SH-SY5Y (cell line): Measurements from ENCODE around the gene CDCA8.

Experiments
- GATA2 ChIP-seq: IDR thresholded peaks from 2 replicates; pipeline ENCODE4 v1.6.1; 2011; ENCODE audit warnings: mild to moderate bottlenecking, low read depth, low read length
- GATA3 ChIP-seq: IDR thresholded peaks from 2 replicates; pipeline ENCODE4 v1.6.1; 2011; ENCODE audit warnings: low read depth, mild to moderate bottlenecking, low read length, moderate library complexity

The CDCA8 gene

DNA sequence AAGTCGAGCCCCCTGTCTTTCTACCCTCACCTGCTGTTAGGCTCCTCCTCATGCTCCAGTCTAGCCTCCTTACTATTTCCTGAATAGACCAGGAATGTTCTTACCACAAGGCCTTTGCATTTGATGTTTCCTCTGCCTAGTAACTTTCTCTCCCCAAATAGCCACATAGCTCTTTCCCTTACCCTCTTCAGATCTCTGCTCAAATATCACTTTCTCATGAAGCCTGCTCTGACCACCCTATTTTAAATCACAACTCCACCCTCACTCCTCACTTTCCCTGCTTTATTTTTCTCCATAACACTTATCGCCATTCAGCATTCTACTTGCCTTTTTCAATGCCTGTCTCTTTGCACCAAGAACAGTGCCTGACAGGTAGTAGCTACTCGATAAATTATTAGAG is 6.6 kb upstream of the CDCA8 start:
- TF ChIP-seq GATA3 (no peak), GATA2 (no peak)

DNA sequence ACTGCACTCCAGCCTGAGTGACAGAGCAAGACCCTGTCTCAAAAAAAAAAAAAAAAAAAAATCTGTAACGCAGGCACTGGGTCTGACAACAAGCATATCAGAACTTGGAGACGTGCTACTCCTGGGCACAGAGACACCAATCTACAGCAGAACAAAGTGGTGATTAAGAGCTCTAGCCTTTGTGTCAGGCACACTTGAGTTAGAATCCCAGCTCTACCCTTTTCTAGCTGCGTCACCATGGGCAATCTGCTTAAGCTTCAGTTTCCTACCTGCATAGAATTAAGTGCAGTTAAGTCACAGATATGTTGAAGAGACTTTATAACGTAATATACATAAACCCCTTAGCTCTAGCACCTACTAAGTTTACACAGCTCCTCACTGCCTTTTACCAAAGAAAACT is 3.4 kb upstream of the CDCA8 start:
- no peak for TF ChIP-seq GATA3
- no peak for TF ChIP-seq GATA2

DNA sequence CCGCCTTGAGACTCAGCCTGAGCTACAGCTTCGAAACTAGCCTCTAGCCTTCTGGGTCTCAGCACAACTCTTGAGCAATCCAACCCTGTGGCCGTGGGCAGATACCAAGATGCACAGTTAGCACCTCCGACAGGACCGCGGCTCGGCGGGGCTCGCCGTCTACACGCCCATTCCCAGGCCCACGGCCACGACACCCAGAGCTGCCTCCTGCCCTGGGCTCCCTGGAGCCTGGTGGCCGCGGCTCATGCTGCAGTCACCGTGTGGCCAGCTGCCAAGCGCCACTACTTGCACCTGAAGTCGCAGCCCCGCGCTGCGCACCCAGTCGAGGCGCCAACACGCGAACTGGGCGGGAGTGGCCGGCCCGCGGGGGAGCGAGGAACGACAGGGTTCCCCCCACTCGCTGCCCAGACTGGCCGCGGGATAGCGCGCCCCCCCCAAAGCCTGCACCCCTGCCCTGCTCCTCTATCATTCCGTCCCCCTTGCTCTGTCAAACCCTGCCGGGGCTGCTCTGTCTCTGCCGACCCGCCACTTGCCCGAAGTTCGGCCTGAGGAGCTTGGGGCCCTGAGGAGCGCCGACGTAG is 729 bp upstream of the CDCA8 start:
- TF ChIP-seq GATA2 (no peak), GATA3 (no peak)

DNA sequence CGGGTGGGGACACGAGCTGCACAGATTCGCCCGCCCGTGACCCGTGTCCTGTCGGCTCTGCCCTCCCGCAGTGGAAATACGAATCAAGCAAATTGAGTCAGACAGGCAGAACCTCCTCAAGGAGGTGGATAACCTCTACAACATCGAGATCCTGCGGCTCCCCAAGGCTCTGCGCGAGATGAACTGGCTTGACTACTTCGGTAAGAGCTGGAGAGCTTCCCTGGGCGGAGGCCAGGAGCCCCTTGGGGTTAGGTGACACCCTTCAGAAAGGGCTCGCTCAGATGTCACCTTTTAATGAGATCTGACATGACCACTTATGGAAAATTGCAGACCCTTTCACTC is 489 bp downstream of the CDCA8 start:
- TF ChIP-seq GATA3: no peak
- no peak for TF ChIP-seq GATA2

DNA sequence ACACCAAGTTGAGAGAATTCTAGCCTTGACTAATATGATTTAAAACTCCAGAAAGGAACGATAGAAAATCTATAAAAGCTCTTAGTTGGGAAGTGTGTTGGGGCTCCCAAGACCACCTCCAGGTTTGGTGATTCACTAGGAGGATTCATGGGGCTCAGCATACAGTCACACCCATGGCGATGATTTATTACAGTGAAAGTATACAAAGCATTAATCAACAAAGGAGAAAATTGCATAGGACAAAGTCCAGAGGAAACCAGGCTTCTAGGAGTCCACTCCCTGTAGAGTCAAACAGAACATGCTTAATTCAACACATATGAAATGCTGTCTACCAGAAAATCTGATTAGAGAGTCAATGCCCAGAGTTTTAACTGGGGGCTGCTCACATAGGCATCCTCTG is 4.8 kb downstream of the CDCA8 start:
- TF ChIP-seq GATA3 (no peak), GATA2 (no peak)

DNA sequence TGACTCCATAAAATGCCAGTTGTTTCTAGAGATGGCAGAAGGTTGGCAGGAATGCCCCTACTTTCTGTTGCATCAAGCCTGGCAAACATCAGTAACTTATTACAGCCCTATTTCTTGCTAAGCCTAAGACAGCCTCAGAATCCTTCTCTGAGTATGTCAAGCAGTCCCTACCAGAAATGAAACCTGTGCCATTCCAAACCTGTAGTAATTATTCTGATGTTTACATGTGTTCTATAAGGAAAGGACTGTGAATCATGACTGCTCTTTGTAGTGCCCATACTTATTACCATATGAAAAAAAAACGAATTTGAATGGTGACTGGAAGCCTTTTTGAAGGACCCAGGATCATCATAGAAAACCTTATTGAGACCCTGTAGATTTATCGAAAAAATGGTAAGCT is 5.4 kb downstream of the CDCA8 start:
- TF ChIP-seq GATA2: no peak
- no peak for TF ChIP-seq GATA3

DNA sequence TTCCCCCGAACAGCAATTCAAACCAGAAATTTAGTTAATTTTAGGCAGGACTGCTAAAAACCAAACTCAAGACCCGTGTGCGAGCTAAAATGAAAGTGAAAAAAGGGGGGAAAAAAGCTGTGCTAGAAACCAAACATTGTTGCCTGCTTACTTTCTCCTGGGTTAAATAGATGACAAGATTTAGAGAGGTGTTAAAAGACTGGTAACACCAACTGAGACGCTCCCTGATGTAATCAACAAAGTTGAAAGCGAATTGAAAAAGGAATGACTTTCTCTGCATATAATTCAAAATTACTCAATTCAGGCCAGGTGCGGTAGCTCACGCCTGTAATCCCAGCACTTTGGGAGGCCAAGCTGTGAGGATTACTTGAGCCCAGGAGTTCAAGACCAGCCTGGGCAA is 6.8 kb downstream of the CDCA8 start:
- TF ChIP-seq GATA2 (no peak), GATA3 (no peak)

DNA sequence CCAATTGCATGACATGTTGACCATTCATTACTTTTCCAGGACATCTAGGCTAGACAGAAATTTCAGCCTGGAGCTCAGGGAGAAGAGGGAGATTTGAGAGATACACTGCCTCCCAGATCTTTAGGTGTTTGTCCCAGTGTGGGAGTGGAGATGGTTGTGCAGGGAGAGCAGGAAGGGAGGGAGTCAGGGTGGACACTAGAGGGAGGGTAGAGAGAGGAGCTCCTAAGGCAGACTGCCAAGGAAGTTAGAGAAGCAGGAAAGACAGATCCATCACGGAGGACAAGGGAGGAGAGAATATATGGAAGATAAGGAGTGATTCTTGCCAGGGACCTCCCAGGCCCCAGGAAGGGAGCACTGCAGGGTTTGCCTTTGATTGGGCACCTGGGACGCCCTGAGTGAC is 8.7 kb downstream of the CDCA8 start:
- TF ChIP-seq GATA3: no peak
- no peak for TF ChIP-seq GATA2

DNA sequence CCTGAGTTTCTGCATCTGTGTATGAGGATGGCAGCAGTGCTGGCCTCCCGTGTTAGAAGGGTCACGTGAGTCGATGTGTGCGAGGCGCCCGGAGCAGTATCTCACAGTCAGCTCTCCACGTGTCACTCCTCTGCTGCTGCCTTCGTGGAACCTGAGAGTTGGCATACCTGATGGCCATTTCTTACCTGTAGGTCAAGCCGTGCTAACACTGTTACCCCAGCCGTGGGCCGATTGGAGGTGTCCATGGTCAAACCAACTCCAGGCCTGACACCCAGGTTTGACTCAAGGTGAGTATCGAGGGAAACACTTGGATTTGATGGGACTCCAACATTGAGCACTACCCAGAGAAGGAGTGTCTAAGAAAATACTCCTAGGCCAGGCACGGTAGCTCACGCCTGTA is 10.7 kb downstream of the CDCA8 start:
- no peak for TF ChIP-seq GATA3
- no peak for TF ChIP-seq GATA2

DNA sequence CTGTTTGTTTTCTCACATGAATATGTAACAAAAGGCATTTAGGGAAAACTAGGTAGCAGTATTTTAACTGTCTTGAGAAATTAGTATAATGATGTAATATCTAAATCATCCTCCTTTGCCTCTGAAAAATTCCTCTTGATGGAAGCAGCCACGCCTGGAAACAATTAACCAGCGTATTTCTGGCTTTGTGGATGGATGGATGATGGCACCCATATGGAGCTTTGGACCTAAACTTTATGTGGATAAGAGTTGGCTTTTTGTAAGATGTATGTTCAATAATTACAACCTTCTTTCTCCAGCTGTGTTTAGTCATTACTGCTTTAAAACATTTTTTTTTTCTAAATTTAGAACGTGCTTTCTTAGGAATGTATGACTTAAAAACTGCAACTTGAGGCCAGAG is 12.7 kb downstream of the CDCA8 start:
- no peak for TF ChIP-seq GATA2
- no peak for TF ChIP-seq GATA3

DNA sequence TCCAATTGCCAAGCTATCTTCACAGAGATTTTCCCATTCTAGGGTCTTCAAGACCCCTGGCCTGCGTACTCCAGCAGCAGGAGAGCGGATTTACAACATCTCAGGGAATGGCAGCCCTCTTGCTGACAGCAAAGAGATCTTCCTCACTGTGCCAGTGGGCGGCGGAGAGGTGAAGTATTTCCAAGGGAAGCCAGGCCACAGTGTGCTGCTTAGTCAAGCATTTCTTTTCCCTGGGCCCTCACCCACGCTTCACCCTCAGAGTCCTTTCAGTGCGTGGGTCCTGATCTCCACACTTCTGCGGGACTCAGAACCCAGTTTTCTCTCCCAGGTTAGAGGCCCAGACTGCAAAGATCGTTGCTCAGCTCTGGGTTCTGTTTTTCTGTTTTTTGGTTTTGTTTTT is 13.1 kb downstream of the CDCA8 start:
- no peak for TF ChIP-seq GATA2
- no peak for TF ChIP-seq GATA3

DNA sequence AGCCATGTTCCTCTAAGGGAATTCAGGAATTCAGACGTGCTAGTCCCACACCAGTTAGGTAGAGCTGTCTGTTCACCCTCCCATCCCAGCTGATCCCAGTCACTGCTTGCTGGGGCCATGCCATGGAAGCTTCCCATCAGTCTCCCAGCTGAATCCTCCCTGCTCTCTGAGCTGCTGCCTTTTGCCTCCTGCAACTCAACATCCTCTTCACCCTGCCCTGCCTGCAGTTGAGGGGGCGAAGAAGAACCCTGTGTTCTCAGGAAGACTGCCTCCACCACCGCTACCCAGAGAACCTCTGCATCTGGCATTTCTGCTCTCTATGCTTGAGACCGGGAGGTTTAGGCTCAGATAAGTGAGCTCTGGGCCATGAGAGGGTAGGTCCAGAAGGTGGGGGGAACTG is 16.2 kb downstream of the CDCA8 start:
- TF ChIP-seq GATA3 (no peak), GATA2 (no peak)

DNA sequence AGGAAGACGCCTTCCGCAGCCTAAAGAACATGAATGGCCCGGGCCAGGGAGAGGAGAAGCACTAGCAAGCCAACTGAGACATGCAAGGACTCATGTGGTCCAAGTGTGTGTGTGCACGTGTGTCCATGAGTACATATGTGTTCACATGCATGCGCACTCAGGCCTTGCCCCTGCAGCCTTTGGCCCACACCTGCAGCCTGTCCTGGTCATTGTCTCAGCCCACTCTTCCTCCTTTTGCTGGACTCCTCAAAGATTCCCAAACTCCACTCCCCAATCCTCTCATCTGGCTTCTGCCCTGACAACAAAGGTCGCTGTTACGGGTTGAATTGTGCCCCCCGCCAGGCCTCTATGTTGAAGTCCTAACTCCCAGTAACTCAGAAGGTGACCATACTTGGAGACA is 21.9 kb downstream of the CDCA8 start:
- TF ChIP-seq GATA2: no peak
- TF ChIP-seq GATA3: no peak

DNA sequence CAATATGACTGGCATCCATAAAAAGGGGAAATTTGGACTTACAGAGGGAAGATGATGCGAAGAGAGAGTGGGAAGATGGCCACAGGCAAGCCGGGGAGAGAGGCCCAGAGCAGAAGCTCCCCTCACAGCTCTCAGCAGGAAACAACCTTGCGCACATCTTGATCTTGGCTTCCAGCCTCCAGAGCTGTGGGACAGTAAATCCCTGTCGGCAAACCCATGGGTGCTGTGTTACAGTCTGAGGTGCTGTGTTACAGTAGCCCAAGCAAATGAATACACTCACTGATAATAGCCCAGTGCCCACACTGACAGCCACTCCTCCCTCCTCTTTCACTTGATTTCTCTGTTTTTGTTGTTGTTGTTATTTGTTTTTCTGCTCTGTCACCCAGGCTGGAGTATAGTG is 22.4 kb downstream of the CDCA8 start:
- TF ChIP-seq GATA3 (no peak), GATA2 (no peak)

DNA sequence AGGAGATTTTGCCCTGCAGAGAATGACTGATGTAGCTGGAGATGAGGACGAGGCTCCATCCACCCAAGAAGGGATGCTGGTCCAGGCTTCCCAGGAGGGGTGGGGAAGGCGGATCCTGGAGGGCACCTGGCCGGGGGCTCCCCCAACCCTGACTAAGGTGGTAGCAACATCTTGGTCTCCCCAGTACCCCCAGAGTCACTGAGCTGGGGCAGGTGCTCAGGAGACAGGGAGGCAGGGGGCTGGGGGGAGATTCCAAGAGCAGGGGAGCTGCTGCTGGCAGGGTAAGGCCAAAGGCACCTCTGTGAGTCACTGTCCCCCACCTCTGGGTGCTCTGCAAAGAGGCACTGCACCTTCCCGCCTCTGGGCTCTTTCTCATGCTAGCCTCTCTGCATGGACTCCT is 24.0 kb downstream of the CDCA8 start:
- TF ChIP-seq GATA2 (no peak), GATA3 (no peak)

DNA sequence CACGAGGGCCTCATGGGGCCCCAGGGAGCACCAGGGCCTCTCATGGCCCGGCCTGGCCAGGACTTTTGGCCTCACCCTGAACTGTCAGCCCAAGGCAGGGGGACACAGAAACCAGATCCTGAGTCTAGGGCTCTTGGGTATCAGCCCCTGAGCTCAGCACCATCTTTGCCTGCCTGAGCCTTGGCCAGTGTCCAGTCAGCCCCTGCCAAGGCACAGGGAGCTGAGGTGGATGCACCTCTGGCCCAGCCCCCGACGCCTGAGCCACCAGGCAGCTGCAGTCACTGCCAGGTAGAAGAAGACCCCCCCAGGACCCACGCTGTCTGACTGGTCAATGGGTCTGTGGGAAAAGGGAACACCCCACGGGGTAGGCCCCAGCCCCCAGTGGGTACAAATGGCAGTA is 25.3 kb downstream of the CDCA8 start:
- TF ChIP-seq GATA2: no peak
- no peak for TF ChIP-seq GATA3
